ENCODE measurements around the gene UGT1A9.

The UGT1A9 gene

DNA sequence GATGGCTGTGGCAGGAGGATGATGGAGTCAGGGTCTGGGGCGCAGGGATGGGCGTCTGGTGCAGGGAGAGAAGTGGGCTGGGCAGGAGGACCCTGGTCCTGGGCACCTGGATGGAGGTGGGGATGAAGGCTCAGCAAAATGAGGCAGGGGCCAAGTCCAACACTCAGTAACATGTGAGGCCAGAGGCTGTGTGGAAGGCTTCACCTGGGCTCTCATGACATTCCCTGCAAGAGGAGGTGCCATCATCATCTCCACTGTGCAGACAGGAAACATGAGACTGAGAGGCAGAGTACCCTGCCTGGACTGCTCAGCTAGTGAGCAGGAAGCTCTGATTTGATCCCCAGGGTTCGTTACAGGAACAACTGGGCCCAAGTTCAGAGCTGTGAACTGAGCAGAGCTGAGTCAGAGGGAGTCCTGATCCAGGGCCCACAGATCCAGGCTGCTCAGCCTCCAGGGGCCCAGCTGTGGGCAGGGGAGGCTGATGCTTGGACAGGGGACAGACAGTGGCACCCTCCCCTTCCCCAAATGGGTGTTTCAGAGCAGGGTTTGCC, 145.7 kb downstream of the UGT1A9 start:
- DNase-seq (ENCODE audit: low spot score): no peak

DNA sequence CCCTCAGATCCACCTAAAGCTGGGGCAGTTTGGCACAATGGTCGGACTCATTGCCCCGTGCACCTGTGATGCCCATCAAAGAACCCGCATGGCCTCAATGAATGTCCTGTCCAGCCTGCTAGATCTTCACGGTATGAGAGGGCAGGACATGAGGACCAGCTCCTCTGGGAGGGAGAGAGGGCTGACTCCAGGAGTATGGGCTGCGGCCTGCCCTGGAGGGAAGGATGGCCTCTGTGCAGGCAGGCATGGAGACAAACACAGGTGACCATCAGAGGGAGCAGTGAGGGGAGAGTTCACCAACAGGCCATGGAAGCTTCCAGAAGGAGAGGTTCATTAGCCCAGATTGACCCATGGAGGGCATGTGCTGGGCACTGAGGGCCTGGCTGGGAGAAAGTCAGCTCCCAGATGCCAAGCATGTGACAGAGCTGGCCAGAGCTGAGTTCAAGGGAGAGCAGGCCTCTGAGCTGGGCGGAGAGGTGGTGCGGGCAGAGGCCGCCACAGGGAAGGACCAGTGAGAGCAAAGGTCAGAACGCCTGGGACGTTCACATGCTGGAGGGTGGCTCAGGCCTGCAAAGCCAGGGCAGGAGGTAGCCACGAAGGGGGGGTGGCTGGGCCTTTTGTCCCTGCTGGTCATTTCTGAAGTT, 146.4 kb downstream of the UGT1A9 start:
- no peak for DNase-seq (ENCODE audit: low spot score)

DNA sequence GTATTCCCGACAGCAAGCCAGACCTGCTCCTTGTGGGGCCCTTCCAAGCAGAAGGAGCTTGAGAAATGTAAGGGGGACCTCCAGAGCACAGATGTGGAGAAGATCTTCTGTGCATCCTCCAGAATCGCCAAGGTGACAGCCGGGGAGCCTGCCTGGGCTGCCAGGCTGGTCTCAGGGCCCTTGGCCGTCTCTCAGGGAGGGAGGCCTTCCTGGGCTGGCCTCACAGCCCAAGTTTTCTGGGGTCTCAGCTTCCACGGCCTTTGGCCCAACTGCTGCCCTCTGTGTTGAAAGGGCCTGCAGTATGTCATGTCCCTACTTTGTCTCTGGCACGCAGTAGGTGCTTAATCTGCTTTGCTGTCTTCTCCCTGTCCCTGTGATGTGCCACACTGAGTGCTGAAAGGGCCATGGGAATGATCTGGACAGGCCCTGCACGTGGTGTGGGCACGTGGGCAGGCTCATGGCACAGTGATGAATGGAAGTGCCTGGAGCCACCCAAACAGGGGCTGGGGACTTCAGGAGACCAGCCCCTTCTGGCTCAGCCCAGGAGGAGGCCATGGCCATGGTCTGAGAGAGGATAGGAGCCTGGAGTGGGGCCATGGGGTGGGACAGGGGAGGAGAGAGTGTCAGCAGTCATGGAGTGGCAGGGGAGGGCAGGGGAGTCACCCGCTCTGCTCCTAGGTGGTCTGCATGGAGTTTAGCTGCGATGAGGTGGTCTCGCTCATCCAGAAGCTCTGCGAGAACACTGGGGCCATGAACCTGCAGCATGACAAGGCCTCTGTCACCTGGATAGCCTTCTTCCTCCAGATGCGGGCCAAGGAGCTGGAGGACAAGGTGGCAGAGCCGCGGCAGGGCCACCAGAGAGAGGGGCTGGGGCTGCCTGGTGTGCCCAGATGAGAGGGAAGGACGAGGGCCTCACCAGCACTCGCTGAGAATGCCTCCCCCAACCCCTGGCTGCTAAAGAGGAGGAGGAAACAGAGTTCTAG, 147.2 kb downstream of the UGT1A9 start:
- DNase-seq (ENCODE audit: low spot score): no peak

DNA sequence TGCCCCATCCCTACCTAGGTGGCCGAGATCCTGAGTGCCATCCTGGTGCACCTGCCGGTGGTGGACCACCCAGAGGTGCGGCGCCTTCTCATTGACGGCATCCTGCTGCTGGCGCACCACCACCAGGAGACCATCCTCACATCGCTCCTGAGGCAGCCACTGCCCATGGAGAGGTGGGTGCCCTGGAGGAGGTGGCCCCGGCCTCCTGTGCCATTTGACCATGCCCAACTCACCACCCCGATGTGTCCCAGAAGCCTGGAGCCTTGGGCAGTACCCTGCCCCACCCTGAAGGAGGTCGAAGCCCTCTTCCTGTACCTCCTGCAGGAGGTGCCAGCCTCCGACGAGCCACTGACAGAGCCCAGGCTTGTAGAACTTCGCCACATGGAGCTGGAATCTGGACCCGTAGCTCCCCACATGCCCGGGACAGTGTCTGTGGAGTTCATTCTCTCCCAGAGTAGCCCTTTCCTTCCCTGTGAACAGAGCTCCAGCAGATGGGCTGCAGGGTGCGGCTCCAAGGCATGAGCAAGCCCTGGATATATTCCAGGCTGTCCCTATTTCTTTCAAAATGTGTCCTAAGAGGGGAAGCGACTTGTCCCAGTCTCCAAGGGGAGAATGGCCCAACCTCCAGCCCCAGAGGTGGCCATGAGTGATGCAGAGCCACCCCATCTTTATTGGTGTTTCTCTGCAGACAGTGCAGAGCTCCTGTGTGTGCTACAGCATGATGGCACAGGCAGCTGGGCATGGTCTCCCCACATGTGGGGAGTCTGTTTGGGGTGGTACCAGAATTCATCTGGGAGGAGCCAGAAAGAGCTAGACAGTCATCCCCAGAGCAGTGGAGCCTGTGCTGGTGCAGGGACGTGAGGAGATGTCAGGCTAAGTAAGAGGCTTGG, 148.4 kb downstream of the UGT1A9 start:
- no peak for DNase-seq (ENCODE audit: low spot score)

DNA sequence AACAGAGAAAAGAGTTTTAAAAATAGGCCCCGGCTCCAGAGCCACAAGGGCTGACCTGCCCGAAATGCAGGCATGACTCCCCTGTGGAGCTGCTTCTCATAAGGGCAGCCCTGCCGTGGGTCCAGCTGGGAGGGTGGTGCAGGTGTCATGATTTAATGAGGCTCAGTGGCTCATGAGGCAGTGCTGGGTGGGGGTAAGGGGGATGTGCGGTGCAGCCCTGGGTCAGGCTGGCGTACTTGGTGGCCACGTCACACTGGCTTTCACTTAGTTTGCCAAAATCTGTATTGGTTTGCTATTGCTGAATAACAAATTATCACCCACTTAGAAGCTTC, 149.0 kb downstream of the UGT1A9 start:
- no peak for DNase-seq (ENCODE audit: low spot score)

DNA sequence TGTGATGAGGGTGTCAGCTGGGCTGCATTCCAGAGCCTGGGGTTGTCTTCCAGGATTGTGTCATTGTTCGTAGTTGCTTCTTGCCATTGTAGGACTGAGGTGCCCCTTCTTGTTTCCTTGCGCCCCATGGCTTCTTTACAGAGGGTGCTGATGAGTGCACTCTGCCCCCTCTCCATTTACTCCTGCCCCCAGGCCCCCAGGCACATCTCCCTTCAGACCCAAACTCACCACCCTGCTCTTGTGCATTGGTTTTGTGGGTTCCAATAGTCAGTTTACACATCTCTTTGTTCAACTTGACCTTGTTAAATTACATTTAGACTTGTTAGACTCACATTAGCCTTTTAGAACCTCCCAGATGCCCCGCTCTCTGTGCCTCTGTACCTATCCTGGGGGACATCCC, 149.5 kb downstream of the UGT1A9 start:
- no peak for DNase-seq (ENCODE audit: low spot score)

DNA sequence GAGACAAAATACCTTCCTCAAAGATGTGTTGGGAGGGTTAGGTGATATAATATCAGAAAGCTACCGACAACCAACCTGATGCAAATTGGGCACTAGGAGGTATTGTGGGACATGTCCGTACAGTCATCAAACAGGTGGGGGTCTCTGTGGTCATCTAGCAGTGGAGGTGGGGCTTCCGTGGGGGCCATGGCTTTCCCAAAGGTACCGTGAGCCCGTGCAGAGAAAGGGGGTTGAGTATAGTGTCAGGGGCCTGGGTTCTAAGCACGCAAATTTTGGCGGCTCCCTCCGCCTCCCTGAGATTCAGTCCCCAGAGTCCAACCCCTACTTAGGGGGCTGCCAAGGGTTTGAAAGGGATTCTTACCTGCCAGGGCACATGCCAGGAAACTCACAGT, 150.0 kb downstream of the UGT1A9 start:
- DNase-seq (ENCODE audit: low spot score): no peak

DNA sequence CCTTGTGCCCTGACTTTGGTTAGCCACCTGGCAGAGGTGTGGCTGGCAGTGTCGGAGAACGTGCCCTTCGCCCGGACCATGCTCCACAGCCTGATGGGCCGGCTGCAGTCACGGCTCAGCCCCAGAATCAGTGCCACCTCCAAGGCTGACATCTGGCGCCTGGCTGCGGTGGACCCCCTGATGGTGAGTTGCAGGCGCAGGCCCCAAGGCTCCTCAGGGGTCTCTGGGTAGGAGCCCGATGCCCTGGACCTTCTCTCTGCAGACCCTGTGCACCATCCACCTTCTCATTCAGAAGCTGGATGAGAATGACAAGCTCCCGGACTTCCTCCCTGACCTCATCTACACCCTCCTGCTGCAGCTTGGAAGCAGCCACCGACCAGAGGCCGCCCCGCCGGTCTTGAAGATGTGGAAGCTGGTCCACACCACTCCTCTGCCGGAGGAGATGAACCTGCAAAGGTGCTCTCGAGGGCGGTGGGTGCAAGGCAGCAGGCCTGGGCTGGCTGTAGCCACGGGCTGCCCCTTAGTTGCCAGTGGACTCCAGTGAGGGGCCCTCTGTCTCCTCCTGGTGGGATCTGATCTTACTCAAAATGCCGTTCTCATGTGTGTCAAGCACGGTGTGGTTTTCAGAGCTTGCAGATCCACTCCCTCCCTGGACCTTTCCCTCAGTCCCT, 150.5 kb downstream of the UGT1A9 start:
- DNase-seq (ENCODE audit: low spot score): no peak
